ENCODE measurements around the gene WBP4. TPM values are rescaled to one million over a fixed set of nuclear protein-coding genes. Genes with fewer than 3 reads are reported as not detected.
"Not testable (repeated sequence)": the region's sequence is repeated elsewhere in the genome, so short reads cannot be mapped to it uniquely, and the experiment has no call there.

The WBP4 gene
- total RNA-seq, 1 donor: 8.7 TPM

DNA sequence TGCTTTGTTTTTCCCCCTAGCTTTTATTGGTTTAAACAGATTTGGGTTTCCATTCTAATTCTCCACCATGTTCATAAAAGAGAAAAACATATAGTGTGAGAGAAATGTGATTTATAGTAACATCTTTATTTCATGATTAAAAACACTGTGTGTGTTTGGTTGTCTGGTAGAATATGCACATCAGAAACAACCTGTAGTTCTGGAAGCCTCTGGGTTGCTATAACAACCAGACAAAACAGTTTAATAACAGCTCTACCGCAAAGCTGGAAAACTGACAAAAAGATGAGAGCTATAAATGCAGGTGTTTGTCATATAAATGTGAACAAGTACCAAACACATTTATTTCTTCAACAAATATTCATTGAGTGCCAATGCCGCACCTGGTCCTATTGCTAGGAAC, 61.5 kb downstream of the WBP4 start:
- Histone ChIP-seq H3K4me2 (ENCODE audit: insufficient read depth, low read length) (no peak overlapping the region), H3K27me3 (ENCODE audit: insufficient read depth, low read length) (no peaks in the 10 kb centered on the region), H3K9me3 (ENCODE audit: low read depth, low read length) (no peaks in the 10 kb centered on the region), H4K20me1 (ENCODE audit: insufficient read depth, low read length) (no peaks in the 10 kb centered on the region), H3K27ac (ENCODE audit: low read depth, low read length) (no peak overlapping the region), H3K79me2 (ENCODE audit: insufficient read depth, low read length) (no peaks in the 10 kb centered on the region), H3K4me1 (ENCODE audit: insufficient read depth, low read length) (no peaks in the 10 kb centered on the region), H3K36me3 (ENCODE audit: insufficient read depth, low read length) (no peaks in the 10 kb centered on the region), H3K4me3 (ENCODE audit: insufficient read depth, low read length) (no peak overlapping the region), H2AFZ (ENCODE audit: low read length) (no peak overlapping the region)
- TF ChIP-seq CTCF (IDR thresholded peaks at IDR 0.05; ENCODE audit: extremely low read depth, low read depth, low read length): no peak
- no peak for DNase-seq (ENCODE audit: insufficient read length, low spot score, missing footprints)

DNA sequence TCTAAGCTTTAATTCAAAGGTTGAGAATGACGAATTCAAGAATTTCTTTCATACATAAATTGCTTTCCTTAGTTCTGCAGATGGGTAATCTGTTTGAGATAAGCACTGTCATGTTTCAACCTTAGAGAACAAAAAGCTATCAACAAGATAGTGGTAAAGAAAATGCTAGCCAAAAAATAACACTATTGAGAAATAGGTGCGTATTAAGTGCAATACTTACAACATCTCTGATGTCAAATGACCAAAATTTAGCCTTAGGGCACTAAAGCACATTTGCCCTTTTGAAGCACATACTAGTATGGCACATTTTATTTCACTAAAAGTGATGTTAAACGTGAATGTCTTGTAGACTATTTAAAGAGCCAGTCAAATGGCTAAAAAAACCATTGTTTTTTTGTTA, 66.4 kb downstream of the WBP4 start:
- H4K20me1 ChIP-seq (ENCODE audit: insufficient read depth, low read length): peaks cover 6% of the 10 kb centered on the region
- no peaks in the 10 kb centered on the region for H3K9me3 ChIP-seq (ENCODE audit: low read depth, low read length)
- peaks cover 21% of the 10 kb centered on the region for H3K4me1 ChIP-seq (ENCODE audit: insufficient read depth, low read length)
- peaks cover 21% of the 10 kb centered on the region for H3K79me2 ChIP-seq (ENCODE audit: insufficient read depth, low read length)
- no peak overlapping the region for H3K4me2 ChIP-seq (ENCODE audit: insufficient read depth, low read length)
- H2AFZ ChIP-seq (ENCODE audit: low read length): no peak overlapping the region
- no peak overlapping the region for H3K4me3 ChIP-seq (ENCODE audit: insufficient read depth, low read length)
- no peak for TF ChIP-seq CTCF (IDR thresholded peaks at IDR 0.05; ENCODE audit: extremely low read depth, low read depth, low read length)
- H3K36me3 ChIP-seq (ENCODE audit: insufficient read depth, low read length): no peaks in the 10 kb centered on the region
- no peak overlapping the region for H3K27ac ChIP-seq (ENCODE audit: low read depth, low read length)
- H3K27me3 ChIP-seq (ENCODE audit: insufficient read depth, low read length): no peaks in the 10 kb centered on the region
- DNase-seq (ENCODE audit: insufficient read length, low spot score, missing footprints): no peak

DNA sequence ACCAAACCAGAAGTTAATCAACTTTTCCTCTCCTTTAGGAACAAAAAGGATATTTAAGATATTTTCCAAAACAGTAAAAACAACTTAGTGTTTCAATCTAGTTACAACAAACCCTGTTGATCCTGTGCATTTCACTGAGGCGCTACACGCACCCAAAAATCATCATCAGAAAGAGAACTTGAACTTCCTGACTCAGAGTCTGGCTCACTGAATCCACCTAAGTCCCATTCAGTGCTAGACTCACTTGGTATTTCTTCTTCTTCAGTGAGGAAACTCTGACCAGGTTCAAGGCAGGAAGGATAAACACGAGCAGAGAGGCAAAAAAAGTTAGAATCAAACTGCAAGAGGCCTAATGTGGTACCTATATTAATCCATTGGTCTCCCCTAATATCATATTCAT, 69.0 kb downstream of the WBP4 start:
- peaks cover 29% of the 10 kb centered on the region for H3K4me1 ChIP-seq (ENCODE audit: insufficient read depth, low read length)
- peak; percentile 26 for DNase-seq (ENCODE audit: insufficient read length, low spot score, missing footprints)
- peak overlapping the region; percentile 68 for H3K4me2 ChIP-seq (ENCODE audit: insufficient read depth, low read length)
- peaks cover 6% of the 10 kb centered on the region for H4K20me1 ChIP-seq (ENCODE audit: insufficient read depth, low read length)
- TF ChIP-seq CTCF (IDR thresholded peaks at IDR 0.05; ENCODE audit: extremely low read depth, low read depth, low read length): no peak
- H2AFZ ChIP-seq (ENCODE audit: low read length): no peak overlapping the region
- no peaks in the 10 kb centered on the region for H3K27me3 ChIP-seq (ENCODE audit: insufficient read depth, low read length)
- H3K36me3 ChIP-seq (ENCODE audit: insufficient read depth, low read length): no peaks in the 10 kb centered on the region
- peaks cover 21% of the 10 kb centered on the region for H3K79me2 ChIP-seq (ENCODE audit: insufficient read depth, low read length)
- H3K9me3 ChIP-seq (ENCODE audit: low read depth, low read length): no peaks in the 10 kb centered on the region
- no peak overlapping the region for H3K27ac ChIP-seq (ENCODE audit: low read depth, low read length)
- peak overlapping the region; percentile 13 for H3K4me3 ChIP-seq (ENCODE audit: insufficient read depth, low read length)

DNA sequence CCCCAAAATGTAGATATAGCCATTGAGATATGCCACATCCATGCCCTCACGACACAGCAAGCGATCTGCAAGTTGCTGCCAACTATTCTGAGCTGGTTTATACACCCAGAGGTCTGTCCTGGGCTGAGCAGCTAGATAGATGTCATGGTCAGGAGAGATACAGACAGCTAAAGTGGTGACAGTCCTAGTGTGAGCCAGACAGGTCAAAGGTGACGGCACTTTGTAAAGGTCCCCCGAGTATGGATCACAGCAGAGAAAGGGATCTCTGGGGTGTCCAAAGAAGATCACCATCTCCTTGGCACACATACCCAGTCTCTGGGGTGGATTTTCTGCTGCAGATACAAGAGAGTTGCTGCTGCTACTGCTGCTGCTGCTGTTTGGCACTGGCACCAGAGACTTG, 69.9 kb downstream of the WBP4 start:
- not testable (repeated sequence) for H3K27ac ChIP-seq (ENCODE audit: low read depth, low read length); H3K36me3 ChIP-seq (ENCODE audit: insufficient read depth, low read length); H4K20me1 ChIP-seq (ENCODE audit: insufficient read depth, low read length); DNase-seq (ENCODE audit: insufficient read length, low spot score, missing footprints); H3K27me3 ChIP-seq (ENCODE audit: insufficient read depth, low read length); H3K4me3 ChIP-seq (ENCODE audit: insufficient read depth, low read length); H3K9me3 ChIP-seq (ENCODE audit: low read depth, low read length); H2AFZ ChIP-seq (ENCODE audit: low read length)
- Histone ChIP-seq H3K4me2 (ENCODE audit: insufficient read depth, low read length) (peak overlapping the region; percentile 68), H3K79me2 (ENCODE audit: insufficient read depth, low read length) (peaks cover 21% of the 10 kb centered on the region), H3K4me1 (ENCODE audit: insufficient read depth, low read length) (peaks cover 29% of the 10 kb centered on the region)

- H3K27me3 ChIP-seq (ENCODE audit: insufficient read depth, low read length); DNase-seq (ENCODE audit: insufficient read length, low spot score, missing footprints); H4K20me1 ChIP-seq (ENCODE audit: insufficient read depth, low read length); H3K36me3 ChIP-seq (ENCODE audit: insufficient read depth, low read length); H3K9me3 ChIP-seq (ENCODE audit: low read depth, low read length): not testable (repeated sequence)
- peak overlapping the region; percentile 84 for H3K27ac ChIP-seq (ENCODE audit: low read depth, low read length)
- peaks cover 29% of the 10 kb centered on the region for H3K4me1 ChIP-seq (ENCODE audit: insufficient read depth, low read length)
- peak overlapping the region; percentile 77 for H3K4me3 ChIP-seq (ENCODE audit: insufficient read depth, low read length)
- peak overlapping the region; percentile 96 for H2AFZ ChIP-seq (ENCODE audit: low read length)
- H3K4me2 ChIP-seq (ENCODE audit: insufficient read depth, low read length): peak overlapping the region; percentile 86
- peaks cover 21% of the 10 kb centered on the region for H3K79me2 ChIP-seq (ENCODE audit: insufficient read depth, low read length)
These were observed 70.6 kb downstream of the WBP4 start for GRCh38 chr13:41131660-41132511.
